HepG2 (cell line): Measurements from ENCODE around the gene TBC1D24. TPM values are rescaled to one million over a fixed set of nuclear protein-coding genes. Genes with fewer than 3 reads are reported as not detected.
"Not testable (repeated sequence)": the region's sequence is repeated elsewhere in the genome, so short reads cannot be mapped to it uniquely, and the experiment has no call there.

Experiments
- ATAC-seq: fragments of 200-7000 bp; cut with Tn5 transposase; 3 replicates; pipeline ENCODE4 v1.9.1; 2020; ENCODE audit warnings: mild to moderate bottlenecking, moderate library complexity
- BruUV-seq: library from RNA; stranded (reverse); fragments of 400-500 nt; replicated peaks from 2 replicates; lab custom pipeline; 2021; lab: Mats Ljungman, UMichigan
- CTCF ChIA-PET: fragments of 300-600 bp; formaldehyde crosslinking; extraction: SDS; loops from one replicate; lab custom pipeline; 2021; ENCODE audit warnings: low total read pairs, inconsistent platforms, low intra/inter-chr PET ratio; lab: Yijun Ruan, JAX
- POLR2A ChIA-PET: fragments of 350-600 bp; sonication (Branson Sonifier 250); formaldehyde crosslinking; loops from one replicate; lab custom pipeline; 2020; ENCODE audit warnings: antibody characterized with exemption, inconsistent platforms; lab: Yijun Ruan, JAX
- DNase-seq: peaks from one replicate; pipeline ENCODE4 v3.0.0-alpha.2; 2015; ENCODE audit warnings: low spot score
- FAIRE-seq: peaks from 3 replicates; lab custom pipeline; 2011; peaks lifted over from hg19 to GRCh38; lab: Jason Lieb, UNC
- H2AFZ ChIP-seq: one replicate; pipeline ENCODE4 v1.6.1; 2011; ENCODE audit warnings: low read length, inconsistent platforms
- H3K27ac ChIP-seq: fragments of 300-600 bp; 3 replicates; pipeline ENCODE4 v1.8.0; 2011; ENCODE audit warnings: mixed run types, mild to moderate bottlenecking, mixed read lengths, low read length, inconsistent platforms; ENCODE audit not compliant: insufficient read depth; ENCODE audit errors: extremely low read length
- H3K27me3 ChIP-seq, 2 experiments: fragments of 200-600 bp in 1 of 2; 2 replicates in 1 of 2; 3 replicates in 1 of 2; pipeline versions ENCODE4 v1.6.0 to v1.8.0; 2011; ENCODE audit warnings: low read length in 2 of 2, mild to moderate bottlenecking in 2 of 2, moderate library complexity in 2 of 2, inconsistent platforms in 1 of 2; ENCODE audit not compliant: insufficient read depth in 2 of 2, control insufficient read depth in 1 of 2
- H3K36me3 ChIP-seq, 2 experiments: fragments of 200-600 bp in 1 of 2; replicated peaks in 1 of 2; 2 replicates in 1 of 2; 3 replicates in 1 of 2; pipeline versions ENCODE4 v1.5.1 to v1.8.0; 2011; ENCODE audit warnings: low read length in 2 of 2, inconsistent platforms in 1 of 2; ENCODE audit not compliant: insufficient read depth in 2 of 2, control insufficient read depth in 1 of 2
- H3K4me1 ChIP-seq: 2 replicates; pipeline ENCODE4 v1.5.1; 2012; ENCODE audit warnings: low read length, inconsistent platforms; ENCODE audit not compliant: insufficient read depth
- H3K4me2 ChIP-seq: 2 replicates; pipeline ENCODE4 v1.6.0; 2011; ENCODE audit warnings: low read depth, low read length, inconsistent platforms
- H3K4me3 ChIP-seq, 3 experiments: fragments of 200-600 bp in 1 of 3; sonication (generic), shearing (Covaris generic) in 1 of 3; replicated peaks in 1 of 3; 2 replicates each; pipeline ENCODE4 v1.5.1; 2011 to 2016; ENCODE audit warnings: low read length in 3 of 3, inconsistent platforms in 2 of 3, low read depth in 2 of 3, mild to moderate bottlenecking in 2 of 3, control low read depth in 1 of 3, mixed read lengths in 1 of 3; ENCODE audit not compliant: insufficient read depth in 1 of 3
- H3K79me2 ChIP-seq: one replicate; pipeline ENCODE4 v1.6.1; 2011; ENCODE audit warnings: low read length, inconsistent platforms; ENCODE audit not compliant: insufficient read depth
- H3K9ac ChIP-seq: 2 replicates; pipeline ENCODE4 v1.6.0; 2011; ENCODE audit warnings: mild to moderate bottlenecking, low read depth, low read length, inconsistent platforms; ENCODE audit not compliant: insufficient read depth
- H3K9me3 ChIP-seq: 2 replicates; pipeline ENCODE4 v1.5.1; 2012; ENCODE audit warnings: mild to moderate bottlenecking, low read length
- H4K20me1 ChIP-seq: 2 replicates; pipeline ENCODE4 v1.6.0; 2011; ENCODE audit warnings: inconsistent platforms, mild to moderate bottlenecking, low read length, moderate library complexity; ENCODE audit not compliant: insufficient read depth
- HNF4A ChIP-seq: sonication (generic); formaldehyde crosslinking; IDR thresholded peaks from 2 replicates; pipeline ENCODE4 v1.4.0; 2020; ENCODE audit warnings: missing genetic modification reagents
- HOXA3 ChIP-seq: sonication (generic); formaldehyde crosslinking; IDR thresholded peaks from 2 replicates; pipeline ENCODE4 v1.5.0; 2020; ENCODE audit warnings: missing genetic modification reagents
- MXD4 ChIP-seq: IDR thresholded peaks from 2 replicates; pipeline ENCODE4 v1.6.1; 2016; ENCODE audit warnings: mild to moderate bottlenecking, missing biosample characterization, missing genetic modification reagents
- PHF5A ChIP-seq: IDR thresholded peaks from one replicate; pipeline ENCODE4 v1.6.1; 2018; ENCODE audit warnings: low read depth, missing genetic modification reagents; ENCODE audit not compliant: unreplicated experiment
- TEAD3 ChIP-seq: optimal IDR thresholded peaks from 2 replicates; pipeline ENCODE3; 2016; ENCODE audit warnings: borderline replicate concordance
- ZBTB7B ChIP-seq: sonication (generic); formaldehyde crosslinking; IDR thresholded peaks from 2 replicates; pipeline ENCODE4 v1.4.0; 2020; ENCODE audit warnings: missing genetic modification reagents
- ZFP90 ChIP-seq: sonication (generic); formaldehyde crosslinking; IDR thresholded peaks from 2 replicates; pipeline ENCODE4 v1.8.0; 2022; ENCODE audit warnings: missing genetic modification reagents, mild to moderate bottlenecking, inconsistent platforms, borderline replicate concordance
- ZNF331 ChIP-seq: sonication (generic); formaldehyde crosslinking; IDR thresholded peaks from 2 replicates; pipeline ENCODE4 v1.4.0; 2020; ENCODE audit warnings: missing genetic modification reagents
- WGBS: methylation state at CpG from one replicate; pipeline ENCODE4 v1.1.6; 2017; ENCODE audit warnings: low lambda C conversion rate; 5-methylcytosine and 5-hydroxymethylcytosine counted together
- in situ Hi-C: cut with HindIII; loops from 2 replicates; pipeline ENCODE4 v1.10.0; 2017; ENCODE audit warnings: low pct_unique_long_range_greater_than_20kb; ENCODE audit not compliant: extremely low pct_ligation_motif_present
- intact Hi-C: fragments of 100-400 bp; cut with micrococcal nuclease; formaldehyde crosslinking; loops from one replicate; pipeline ENCODE4 v1.10.0; 2022; ENCODE audit not compliant: unreplicated experiment
- polyA plus RNA-seq, 8 experiments: library from polyadenylated mRNA; depleted of rRNA in 3 of 8; stranded (reverse) in 7 of 8; unstranded in 1 of 8; fragments of >200 nt; fragmentation: Illumina TruSeq in 4 of 8; extraction: Trizol in 4 of 8; gene quantifications; 2 replicates each; pipeline versions ENCODE4 v1.2.1 to v1.2.3, GENCODE V29; 2011 to 2016; ENCODE audit warnings: low read depth in 4 of 8, missing spikeins in 1 of 8, mixed read lengths in 1 of 8; ENCODE audit not compliant: insufficient read depth in 1 of 8
- total RNA-seq, 5 experiments: library from RNA; depleted of rRNA; stranded (reverse); fragments of >200 nt; fragmentation: Illumina TruSeq; extraction: Trizol; gene quantifications; 2 replicates each; pipeline ENCODE4 v1.2.3, GENCODE V29; 2016; ENCODE audit warnings: low read depth in 1 of 5
- TF ChIP-seq, protein P1 (sequence below): sonication (generic); formaldehyde crosslinking; IDR thresholded peaks from 2 replicates; pipeline ENCODE4 v1.4.0; 2020; ENCODE audit warnings: missing genetic modification reagents, borderline replicate concordance

Gene TBC1D24
- total and polyA plus RNA-seq, 2 of the 13 experiments (the other 11 are each of a cell fraction or from before 2014, with no cell fraction given), result 7.7 to 13.7 TPM

DNA sequence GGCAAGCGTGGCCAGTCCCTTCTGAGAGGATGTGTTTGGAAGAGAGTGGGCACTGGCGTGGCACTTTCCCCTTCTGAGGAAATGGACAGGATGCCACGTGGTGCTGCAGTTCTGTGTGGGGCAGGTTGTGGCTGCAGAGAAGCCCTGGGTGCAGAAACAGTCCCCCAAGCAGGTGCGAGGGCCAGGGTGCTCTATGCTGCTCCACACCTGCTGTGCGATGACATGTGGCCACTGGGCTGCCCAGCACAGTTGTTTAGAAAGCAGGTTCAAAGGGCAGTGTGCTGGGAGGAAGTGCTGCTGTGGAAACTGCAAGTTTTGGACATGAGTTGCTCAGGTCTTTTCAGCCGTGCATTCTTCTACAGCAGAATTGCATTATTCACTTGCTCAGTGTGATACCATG, 66.5 kb downstream of the TBC1D24 start (continued):
- TF ChIP-seq, protein P1, sequence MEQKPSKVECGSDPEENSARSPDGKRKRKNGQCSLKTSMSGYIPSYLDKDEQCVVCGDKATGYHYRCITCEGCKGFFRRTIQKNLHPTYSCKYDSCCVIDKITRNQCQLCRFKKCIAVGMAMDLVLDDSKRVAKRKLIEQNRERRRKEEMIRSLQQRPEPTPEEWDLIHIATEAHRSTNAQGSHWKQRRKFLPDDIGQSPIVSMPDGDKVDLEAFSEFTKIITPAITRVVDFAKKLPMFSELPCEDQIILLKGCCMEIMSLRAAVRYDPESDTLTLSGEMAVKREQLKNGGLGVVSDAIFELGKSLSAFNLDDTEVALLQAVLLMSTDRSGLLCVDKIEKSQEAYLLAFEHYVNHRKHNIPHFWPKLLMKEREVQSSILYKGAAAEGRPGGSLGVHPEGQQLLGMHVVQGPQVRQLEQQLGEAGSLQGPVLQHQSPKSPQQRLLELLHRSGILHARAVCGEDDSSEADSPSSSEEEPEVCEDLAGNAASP (CRISPR knock-in tag), result peak; percentile 27; the same call in 1 of the 2 replicates
- peak; percentile 65 for TF ChIP-seq TEAD3 (CRISPR knock-in tag)
- TF ChIP-seq HNF4A (CRISPR knock-in tag), result peak; percentile 91
- TF ChIP-seq ZFP90 (CRISPR knock-in tag), result 0 out of 2 replicates have a peak, but pooled peaks have one; percentile 33
- peak; percentile 74 for TF ChIP-seq HOXA3 (CRISPR knock-in tag)
- TF ChIP-seq ZNF331 (CRISPR knock-in tag), result peak; percentile 65; the same call in 1 of the 2 replicates
- TF ChIP-seq PHF5A (CRISPR knock-in tag), result peak; percentile 39
- peak; percentile 84 for TF ChIP-seq MXD4 (CRISPR knock-in tag)
- TF ChIP-seq ZBTB7B, result peak; percentile 40; the same call in 1 of the 2 replicates

DNA sequence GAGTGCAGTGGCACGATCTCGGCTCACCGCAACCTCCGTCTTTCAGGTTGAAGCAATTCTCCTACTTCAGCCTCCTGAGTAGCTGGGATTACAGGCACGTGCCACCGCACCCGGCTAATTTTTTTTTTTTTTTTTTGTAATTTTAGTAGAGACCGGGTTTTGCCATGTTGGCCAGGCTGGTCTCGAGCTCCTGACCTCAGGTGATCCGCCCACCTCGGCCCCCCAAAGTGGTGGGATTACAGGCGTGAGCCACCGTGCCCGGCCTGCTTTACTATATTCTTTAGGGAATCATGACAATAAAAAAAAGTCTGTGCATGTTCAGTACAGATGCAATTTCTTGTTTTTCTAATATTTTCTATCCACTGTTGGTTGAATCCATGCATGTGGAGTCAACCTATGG, 68.8 kb downstream of the TBC1D24 start:
- BruUV-seq, CTCF ChIA-PET, H3K4me3 ChIP-seq, H3K9me3 ChIP-seq, FAIRE-seq, DNase-seq, H2AFZ ChIP-seq, POLR2A ChIA-PET, H3K4me2 ChIP-seq, H3K27me3 ChIP-seq, H3K27ac ChIP-seq, intact Hi-C loops, H3K9ac ChIP-seq, H3K36me3 ChIP-seq, H4K20me1 ChIP-seq, in situ Hi-C loops, ATAC-seq: not testable (repeated sequence)
- H3K4me1 ChIP-seq, result peaks cover 56% of the 10 kb centered on the region
- 94% methylated on average over 14 of the region's 14 CpGs for WGBS
- peaks cover 50% of the 10 kb centered on the region for H3K79me2 ChIP-seq

DNA sequence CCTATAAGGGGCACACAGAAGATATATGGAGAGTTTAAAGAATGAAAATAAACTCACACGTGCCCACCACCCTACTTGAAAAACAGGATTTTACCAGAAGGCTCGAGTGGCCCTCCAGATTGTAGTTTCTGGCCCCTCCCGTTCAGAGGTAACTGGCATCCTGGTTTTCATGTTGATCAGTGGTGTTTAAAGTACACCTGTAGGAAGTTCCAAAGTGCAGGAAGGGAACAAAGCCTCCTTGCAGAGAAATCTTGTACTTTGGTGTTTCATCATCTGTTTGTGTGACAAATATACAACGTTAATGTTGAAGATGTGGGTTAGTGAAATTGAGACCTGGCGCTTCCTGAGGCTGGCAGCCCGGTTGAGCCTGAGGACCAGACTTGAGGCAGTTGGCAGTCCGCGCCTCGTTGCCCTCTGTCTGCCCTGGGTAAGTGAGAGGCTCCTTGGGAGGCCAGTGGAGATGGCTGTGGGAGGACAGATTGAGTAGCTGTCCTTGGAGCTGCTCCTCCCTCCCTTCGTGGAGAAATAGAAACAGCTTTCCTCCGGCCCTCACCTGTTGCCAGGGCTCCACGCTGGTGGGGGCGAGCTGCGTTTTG, 75.5 kb downstream of the TBC1D24 start:
- FAIRE-seq, result peak; percentile 83
- intact Hi-C loops, result not testable (repeated sequence)

More for the DNA sequence above, 75.5 kb downstream of the TBC1D24 start:
- H3K27ac ChIP-seq, H3K4me3 ChIP-seq, H3K27me3 ChIP-seq, POLR2A ChIA-PET, H2AFZ ChIP-seq, H3K4me2 ChIP-seq, H4K20me1 ChIP-seq, H3K9me3 ChIP-seq, H3K36me3 ChIP-seq, H3K9ac ChIP-seq, DNase-seq, in situ Hi-C loops, BruUV-seq, CTCF ChIA-PET: not testable (repeated sequence)
- Histone ChIP-seq H3K4me1 (peaks cover 14% of the 10 kb centered on the region), H3K79me2 (peaks cover 18% of the 10 kb centered on the region)
- 10% methylated on average over 1 of the region's 14 CpGs for WGBS
- peak; percentile 45 for ATAC-seq
